ENCODE results near the gene ANK2. TPM values are rescaled to one million over a fixed set of nuclear protein-coding genes. Genes with fewer than 3 reads are reported as not detected.

ANK2 gene
- total and polyA plus RNA-seq, 4 donors: 1.1 to 61.2 (median 12.5) TPM

DNA sequence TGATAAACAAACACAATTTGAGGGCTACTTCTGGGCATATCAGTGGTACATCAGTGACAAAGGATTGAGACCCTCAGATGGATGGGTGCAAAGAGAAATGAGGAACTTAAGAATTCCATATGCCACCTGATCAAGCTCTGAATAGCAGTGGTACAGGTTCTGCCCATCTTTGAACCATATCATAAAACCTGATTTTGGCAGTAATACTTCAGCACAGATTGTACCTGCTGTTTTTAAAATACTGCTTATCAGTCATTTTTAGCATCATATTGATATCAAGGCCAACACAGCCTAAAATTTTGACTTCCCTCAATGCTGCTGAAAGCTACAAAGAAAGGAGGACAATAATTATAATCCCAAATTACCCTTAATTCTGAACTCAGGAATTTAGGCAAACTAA is 41.5 kb downstream of the ANK2 start:
- ATAC-seq (ENCODE audit: insufficient read depth, low FRiP score): no peak

DNA sequence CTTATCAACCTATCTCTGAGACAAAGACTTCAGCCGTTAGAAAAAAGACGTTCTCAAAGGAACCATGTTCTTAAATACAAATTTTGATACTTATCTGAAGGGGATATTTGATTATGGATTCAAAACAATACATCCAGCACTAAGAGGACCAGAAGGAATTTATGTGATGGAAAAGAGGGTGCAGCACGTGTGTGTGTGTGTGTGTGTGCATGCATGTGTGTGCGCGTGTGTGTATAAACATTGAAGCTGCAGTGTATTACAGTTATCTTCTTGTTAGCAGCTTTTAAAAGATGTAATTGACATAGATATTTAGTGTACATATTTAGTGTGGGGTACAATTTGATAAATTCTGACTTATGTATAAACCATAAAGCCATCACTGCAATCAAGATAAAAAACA is 44.9 kb downstream of the ANK2 start:
- H3K27ac ChIP-seq (ENCODE audit: low read depth in 1 of 2, low read length in 1 of 2): no peak overlapping the region
- TF ChIP-seq, protein P1, sequence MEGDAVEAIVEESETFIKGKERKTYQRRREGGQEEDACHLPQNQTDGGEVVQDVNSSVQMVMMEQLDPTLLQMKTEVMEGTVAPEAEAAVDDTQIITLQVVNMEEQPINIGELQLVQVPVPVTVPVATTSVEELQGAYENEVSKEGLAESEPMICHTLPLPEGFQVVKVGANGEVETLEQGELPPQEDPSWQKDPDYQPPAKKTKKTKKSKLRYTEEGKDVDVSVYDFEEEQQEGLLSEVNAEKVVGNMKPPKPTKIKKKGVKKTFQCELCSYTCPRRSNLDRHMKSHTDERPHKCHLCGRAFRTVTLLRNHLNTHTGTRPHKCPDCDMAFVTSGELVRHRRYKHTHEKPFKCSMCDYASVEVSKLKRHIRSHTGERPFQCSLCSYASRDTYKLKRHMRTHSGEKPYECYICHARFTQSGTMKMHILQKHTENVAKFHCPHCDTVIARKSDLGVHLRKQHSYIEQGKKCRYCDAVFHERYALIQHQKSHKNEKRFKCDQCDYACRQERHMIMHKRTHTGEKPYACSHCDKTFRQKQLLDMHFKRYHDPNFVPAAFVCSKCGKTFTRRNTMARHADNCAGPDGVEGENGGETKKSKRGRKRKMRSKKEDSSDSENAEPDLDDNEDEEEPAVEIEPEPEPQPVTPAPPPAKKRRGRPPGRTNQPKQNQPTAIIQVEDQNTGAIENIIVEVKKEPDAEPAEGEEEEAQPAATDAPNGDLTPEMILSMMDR (IDR thresholded peaks at IDR 0.05; ENCODE audit: control extremely low read depth, extremely low read depth): no peak
- DNase-seq: no peak
- no peaks in the 10 kb centered on the region for H3K9me3 ChIP-seq (ENCODE audit: control insufficient read depth in 4 of 4, insufficient read depth in 3 of 4, low read length in 3 of 4)
- no peak for ATAC-seq (ENCODE audit: insufficient read depth, low FRiP score)
- H3K27me3 ChIP-seq (ENCODE audit: control insufficient read depth in 3 of 3, insufficient read depth in 3 of 3, low read length in 2 of 3): no peaks in the 10 kb centered on the region
- H3K4me3 ChIP-seq: no peak overlapping the region
- H3K9ac ChIP-seq (ENCODE audit: insufficient read depth in 1 of 2, low read length in 2 of 2): no peak overlapping the region
- H3K36me3 ChIP-seq (ENCODE audit: control insufficient read depth in 4 of 4, insufficient read depth in 4 of 4, low read length in 4 of 4): no peaks in the 10 kb centered on the region
- 60 to 73% methylated on average over 5 of the region's 5 CpGs for WGBS, 2 donors
- no peaks in the 10 kb centered on the region for H3K4me1 ChIP-seq (ENCODE audit: control insufficient read depth in 5 of 5, insufficient read depth in 5 of 5, low read length in 5 of 5)

More for the DNA sequence above, 41.5 kb downstream of the ANK2 start:
- Histone ChIP-seq H3K4me3 (no peak overlapping the region), H3K4me1 (ENCODE audit: control insufficient read depth in 5 of 5, insufficient read depth in 5 of 5, low read length in 5 of 5) (peaks cover 0 to 5% (median 0%) of the 10 kb centered on the region in 5 donors), H3K36me3 (ENCODE audit: control insufficient read depth in 4 of 4, insufficient read depth in 4 of 4, low read length in 4 of 4) (no peaks in the 10 kb centered on the region), H3K9ac (ENCODE audit: insufficient read depth in 1 of 2, low read length in 2 of 2) (no peak overlapping the region), H3K27me3 (ENCODE audit: control insufficient read depth in 3 of 3, insufficient read depth in 3 of 3, low read length in 2 of 3) (no peaks in the 10 kb centered on the region), H3K9me3 (ENCODE audit: control insufficient read depth in 4 of 4, insufficient read depth in 3 of 4, low read length in 3 of 4) (no peaks in the 10 kb centered on the region), H3K27ac (ENCODE audit: low read depth in 1 of 2, low read length in 1 of 2) (no peak overlapping the region)
- DNase-seq: no peak
- TF ChIP-seq, protein P1 (IDR thresholded peaks at IDR 0.05; ENCODE audit: control extremely low read depth, extremely low read depth): no peak

DNA sequence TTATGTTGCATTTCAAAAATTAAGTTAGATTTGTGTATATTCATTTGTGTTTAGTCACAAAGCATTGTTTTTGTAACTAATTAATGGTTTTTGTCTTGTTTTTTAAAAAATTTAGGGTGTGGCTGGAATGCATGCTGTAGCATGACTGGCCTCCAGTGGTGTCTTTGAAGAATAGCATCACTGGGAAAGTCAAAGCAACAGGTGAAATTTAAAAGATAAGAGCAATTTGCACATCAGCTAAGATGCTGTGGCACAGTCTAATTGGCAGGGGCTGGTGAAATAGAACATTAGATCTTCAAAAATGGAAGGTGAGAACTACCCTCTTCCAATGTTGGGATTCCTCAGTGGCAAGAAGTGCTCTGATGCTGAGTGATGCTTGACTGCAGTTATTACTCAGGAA is 45.3 kb downstream of the ANK2 start:
- H3K9ac ChIP-seq (ENCODE audit: insufficient read depth in 1 of 2, low read length in 2 of 2): no peak overlapping the region
- H3K27ac ChIP-seq (ENCODE audit: low read depth in 1 of 2, low read length in 1 of 2): no peak overlapping the region
- TF ChIP-seq, protein P1 (IDR thresholded peaks at IDR 0.05; ENCODE audit: control extremely low read depth, extremely low read depth): no peak
- H3K4me3 ChIP-seq: no peak overlapping the region
- no peak for ATAC-seq (ENCODE audit: insufficient read depth, low FRiP score)
- no peaks in the 10 kb centered on the region for H3K36me3 ChIP-seq (ENCODE audit: control insufficient read depth in 4 of 4, insufficient read depth in 4 of 4, low read length in 4 of 4)
- no peaks in the 10 kb centered on the region for H3K9me3 ChIP-seq (ENCODE audit: control insufficient read depth in 4 of 4, insufficient read depth in 3 of 4, low read length in 3 of 4)
- no peaks in the 10 kb centered on the region for H3K4me1 ChIP-seq (ENCODE audit: control insufficient read depth in 5 of 5, insufficient read depth in 5 of 5, low read length in 5 of 5)
- H3K27me3 ChIP-seq (ENCODE audit: control insufficient read depth in 3 of 3, insufficient read depth in 3 of 3, low read length in 2 of 3): no peaks in the 10 kb centered on the region
- no peak for DNase-seq

DNA sequence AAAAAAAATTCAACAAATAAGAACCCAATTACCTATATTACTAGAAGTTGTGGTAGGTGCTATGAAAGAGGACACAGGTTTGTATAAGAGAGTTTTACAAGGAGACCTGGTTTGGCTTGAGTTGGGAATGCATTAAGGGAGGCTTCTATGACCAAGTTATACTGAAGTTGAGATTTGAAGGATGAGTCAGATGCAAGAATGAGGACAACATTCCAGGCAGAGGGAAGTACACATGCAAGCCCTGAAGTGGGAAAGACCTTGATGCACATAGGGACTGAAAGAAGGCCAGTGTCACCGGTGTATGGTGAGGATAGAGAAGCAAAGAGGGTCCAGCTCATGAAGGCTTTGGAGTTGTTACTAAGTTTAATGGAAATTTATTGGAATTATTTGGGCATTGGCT is 52.2 kb downstream of the ANK2 start:
- WGBS, 2 donors: 89 to 94% methylated on average over 1 of the region's 1 CpG
- no peaks in the 10 kb centered on the region for H3K9me3 ChIP-seq (ENCODE audit: control insufficient read depth in 4 of 4, insufficient read depth in 3 of 4, low read length in 3 of 4)

More for the DNA sequence above, 52.2 kb downstream of the ANK2 start:
- no peak overlapping the region for H3K27ac ChIP-seq (ENCODE audit: low read depth in 1 of 2, low read length in 1 of 2)
- ATAC-seq (ENCODE audit: insufficient read depth, low FRiP score) (no peak), DNase-seq (no peak)
- peaks cover 0 to 3% (median 0%) of the 10 kb centered on the region in 3 donors for H3K27me3 ChIP-seq (ENCODE audit: control insufficient read depth in 3 of 3, insufficient read depth in 3 of 3, low read length in 2 of 3)
- no peaks in the 10 kb centered on the region for H3K36me3 ChIP-seq (ENCODE audit: control insufficient read depth in 4 of 4, insufficient read depth in 4 of 4, low read length in 4 of 4)
- peaks cover 0 to 3% (median 0%) of the 10 kb centered on the region in 5 donors for H3K4me1 ChIP-seq (ENCODE audit: control insufficient read depth in 5 of 5, insufficient read depth in 5 of 5, low read length in 5 of 5)
- TF ChIP-seq, protein P1 (IDR thresholded peaks at IDR 0.05; ENCODE audit: control extremely low read depth, extremely low read depth): no peak
- no peak overlapping the region for H3K4me3 ChIP-seq
- no peak overlapping the region for H3K9ac ChIP-seq (ENCODE audit: insufficient read depth in 1 of 2, low read length in 2 of 2)
